Inflammatory macrophage (primary cell): ENCODE measurements around the gene GHRH.

ENCODE experiments used
- DNase-seq, 2 donors: peaks; one replicate each; pipeline ENCODE4 v3.0.0-alpha.2; 2020 to 2022

The GHRH gene

GRCh38 chr20:37260923-37261322, 691 bp downstream of the GHRH start:
- DNase-seq, result no peak

DNA sequence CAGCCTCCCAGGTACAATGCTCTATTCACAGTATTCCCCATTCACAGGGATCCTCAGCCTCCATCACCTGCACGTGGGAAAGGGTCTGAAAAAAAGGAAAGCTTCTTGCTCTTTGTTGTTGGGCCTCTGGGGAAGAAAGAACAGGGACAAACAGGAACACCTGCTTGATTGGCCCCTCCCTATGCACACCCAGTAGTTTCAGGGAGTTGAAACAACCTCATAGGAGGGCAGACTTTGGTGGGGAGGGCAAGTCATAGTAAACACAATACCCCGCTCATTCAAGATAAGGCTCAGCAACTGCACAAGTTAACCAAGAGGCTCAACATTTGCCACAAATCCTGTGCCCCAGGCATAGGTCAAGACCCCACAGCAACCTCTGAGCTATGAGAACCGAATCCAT, 1.7 kb downstream of the GHRH start:
- DNase-seq, result no peak

DNA sequence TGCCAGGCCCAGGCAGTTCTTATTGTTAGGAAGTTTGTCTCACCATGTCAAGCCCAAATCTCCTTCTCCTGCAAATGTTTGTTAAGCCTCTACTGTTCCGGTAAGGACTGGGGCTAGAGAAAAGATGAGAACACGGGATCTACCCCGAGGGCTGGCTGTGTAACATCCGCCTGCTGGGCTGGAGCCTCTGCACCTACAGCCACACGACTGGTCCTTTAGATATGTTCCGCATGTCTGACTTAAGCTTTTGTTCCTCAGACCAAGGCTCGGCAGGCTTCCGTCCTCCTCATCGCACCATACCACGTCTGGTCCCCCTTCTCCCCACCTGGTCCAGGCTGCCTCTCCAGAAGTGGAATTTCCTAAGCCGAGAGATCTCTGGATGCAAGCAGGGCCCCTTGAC, 2.6 kb downstream of the GHRH start:
- no peak for DNase-seq

DNA sequence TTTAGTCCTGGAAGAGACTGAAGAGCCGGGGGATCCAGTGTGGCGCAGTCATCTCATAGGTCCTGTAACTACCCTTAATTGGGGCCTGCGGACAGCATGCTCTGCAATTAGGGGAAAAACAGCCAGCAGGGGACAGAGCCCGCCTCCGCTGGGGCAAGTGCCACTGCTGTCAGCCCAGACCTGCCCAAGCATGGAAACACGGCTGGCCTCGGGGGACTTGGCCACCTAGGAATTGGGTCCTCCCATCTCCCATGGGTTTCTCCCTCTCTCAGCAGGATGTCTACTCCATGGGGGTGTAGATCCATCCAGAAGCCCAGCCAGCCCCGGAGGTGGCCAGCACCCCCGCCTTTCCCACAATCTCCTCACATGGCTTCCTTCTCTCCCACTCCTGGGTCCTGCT, 3.6 kb downstream of the GHRH start:
- no peak for DNase-seq

DNA sequence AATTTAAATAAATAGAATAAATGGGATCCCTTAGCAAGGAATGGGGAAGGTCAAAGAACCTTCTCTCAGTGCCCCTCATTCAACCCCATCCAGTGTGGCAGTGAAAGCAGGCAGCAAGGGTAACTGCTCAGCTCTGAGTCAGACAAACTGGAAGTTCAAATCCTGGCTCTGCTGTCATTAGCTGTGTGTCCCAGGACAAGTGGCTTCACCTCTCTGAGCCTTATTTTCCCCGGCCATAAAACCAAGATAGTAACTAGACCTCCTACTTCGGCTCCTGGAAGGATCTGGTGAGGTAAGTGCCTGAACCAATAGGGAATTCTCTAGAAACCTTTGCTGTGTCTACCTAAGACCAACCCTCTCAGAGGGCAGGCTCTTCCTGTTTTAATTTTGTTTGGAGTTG, 4.1 kb downstream of the GHRH start:
- DNase-seq, result no peak

DNA sequence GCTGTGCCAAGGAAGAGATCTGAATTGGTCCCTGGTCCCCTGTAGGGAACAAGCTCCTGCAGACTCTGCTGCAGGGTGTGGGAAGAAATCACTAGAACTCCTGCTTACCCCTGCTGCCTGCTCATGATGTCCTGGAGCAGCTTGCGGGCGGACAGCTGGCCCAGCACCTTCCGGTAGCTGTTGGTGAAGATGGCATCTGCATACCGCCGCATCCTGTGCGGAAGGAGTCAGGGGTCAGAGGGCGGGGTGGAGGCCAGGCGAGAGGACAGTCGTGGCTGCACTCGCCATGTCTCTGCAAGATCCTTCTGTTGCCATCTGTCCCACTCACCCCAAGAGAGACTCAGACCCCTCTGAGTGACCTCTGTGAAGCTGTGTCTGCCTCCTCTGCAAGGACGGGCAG, 5.3 kb downstream of the GHRH start:
- DNase-seq, result no peak

DNA sequence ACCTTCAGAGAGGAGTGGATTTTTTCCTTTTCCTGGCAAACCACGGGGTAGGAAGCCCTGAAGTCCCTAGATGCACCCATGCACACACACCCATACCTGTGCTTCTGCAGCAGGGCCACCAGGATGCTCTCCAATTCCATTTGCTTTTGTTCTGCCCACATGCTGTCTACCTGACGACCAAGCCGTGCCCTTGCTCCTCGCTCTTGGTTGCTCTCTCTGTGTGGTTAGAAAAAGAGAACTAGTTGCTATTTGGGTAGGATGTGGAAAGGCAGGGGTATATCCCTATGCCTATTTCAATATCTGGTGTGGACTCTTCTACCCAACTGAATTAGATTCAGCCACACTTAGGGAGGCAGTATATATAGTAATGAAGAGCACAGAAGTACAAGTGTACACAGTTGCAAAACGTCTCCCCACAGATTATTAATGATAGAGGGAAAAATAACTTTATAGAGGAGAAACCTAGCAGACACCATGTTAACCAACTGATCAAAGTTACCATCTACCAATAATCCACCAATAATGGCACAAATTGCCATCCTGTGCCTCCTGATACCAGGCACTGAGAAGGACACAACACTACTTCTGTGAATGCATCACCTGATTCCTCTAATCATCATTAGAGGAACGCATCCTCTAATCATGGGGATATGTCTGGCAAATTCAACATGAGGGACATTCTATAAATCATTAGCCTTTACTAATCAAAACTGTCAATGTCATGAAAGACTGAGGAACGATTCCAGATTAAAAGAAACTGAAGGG, 7.3 kb downstream of the GHRH start:
- no peak for DNase-seq

DNA sequence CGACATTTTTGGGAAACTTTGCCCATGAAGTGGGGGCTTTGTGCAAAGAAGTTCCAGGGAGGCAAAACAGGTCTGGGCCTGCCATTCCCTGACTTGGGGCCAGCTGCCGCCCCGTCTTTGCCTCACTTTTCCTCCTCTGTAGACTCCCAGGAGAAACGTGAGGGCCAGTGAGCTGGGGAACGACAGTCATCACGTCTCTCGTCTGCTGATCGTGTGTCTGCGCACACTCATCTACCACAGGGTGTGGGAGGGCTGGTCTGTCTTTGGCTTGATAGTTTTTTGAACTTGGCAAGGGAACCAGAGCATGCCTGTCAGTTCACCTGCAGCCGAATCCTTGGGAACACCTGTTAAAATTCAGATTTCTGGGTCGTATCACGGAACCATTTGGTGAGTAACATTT, 8.5 kb downstream of the GHRH start:
- no peak for DNase-seq

DNA sequence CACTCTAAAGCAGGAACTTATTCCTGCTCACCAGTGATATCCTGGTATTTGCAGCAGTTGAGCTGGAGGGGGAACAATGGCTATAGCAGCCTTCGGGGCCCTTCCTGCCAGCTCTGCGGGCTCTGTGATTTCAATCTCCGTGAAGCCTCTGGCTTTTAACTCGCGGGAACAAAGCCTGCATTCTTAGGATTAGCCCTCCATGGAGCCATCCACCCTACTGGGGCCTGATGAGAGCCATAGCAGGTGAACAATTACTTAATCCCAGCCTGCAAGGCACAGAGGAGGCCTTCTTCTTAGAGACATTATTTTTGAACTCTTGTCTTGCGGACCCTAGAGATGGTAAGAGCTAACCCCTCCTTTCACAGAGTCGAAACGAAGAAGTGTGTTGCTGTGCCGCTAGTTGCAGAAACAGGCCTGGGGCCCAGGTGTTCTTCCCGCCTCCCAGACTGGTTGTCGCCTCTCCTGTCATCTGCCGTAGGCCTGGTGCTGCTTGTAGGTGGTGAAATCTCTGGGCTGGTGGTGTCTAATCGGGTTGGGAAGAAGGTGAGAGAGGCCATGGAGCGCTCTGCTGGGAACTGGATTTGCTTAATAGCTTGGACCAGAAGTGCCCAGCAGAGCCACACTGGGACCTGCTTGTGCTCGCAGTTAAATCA, 9.7 kb downstream of the GHRH start:
- DNase-seq, result no peak

- no peak for DNase-seq
These were observed 12.3 kb downstream of the GHRH start for GRCh38 chr20:37249304-37249703.

DNA sequence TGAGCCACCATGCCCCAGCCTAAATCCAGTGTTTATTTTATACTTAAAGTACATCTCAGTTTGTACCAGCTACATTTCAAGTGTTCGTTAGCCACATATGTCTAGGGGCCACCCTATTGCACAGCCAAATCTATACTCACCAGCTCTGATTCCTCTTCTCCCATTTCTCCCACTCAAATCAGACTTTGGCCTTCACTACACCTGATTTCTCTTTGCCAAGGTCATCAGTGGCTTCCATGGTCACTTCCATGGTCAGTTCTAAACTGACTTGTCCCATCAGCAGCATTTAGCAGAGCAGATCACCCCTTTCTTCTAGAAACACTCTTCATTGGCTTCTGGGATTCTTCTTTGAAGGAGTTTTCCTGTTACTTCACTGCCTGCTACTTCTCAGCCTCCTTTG, 14.1 kb downstream of the GHRH start:
- no peak for DNase-seq

DNA sequence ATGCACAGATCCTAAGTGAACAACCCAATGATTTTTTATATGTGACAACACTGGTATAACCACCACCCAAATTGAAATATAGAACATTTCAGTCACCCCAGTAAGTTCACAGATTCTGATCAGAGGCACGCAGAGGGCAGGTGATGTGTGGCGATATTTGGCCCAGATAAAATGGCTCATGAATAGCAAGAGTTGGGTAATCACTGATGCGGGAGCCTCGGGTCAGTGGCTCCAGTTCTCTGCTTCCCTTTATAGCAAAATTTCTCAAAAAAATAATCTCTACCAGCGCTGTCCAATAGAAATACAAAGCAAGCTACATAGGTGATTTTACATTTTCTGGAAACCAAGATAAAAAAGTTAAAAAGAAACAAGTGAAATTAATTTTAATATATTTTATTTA, 14.9 kb downstream of the GHRH start:
- DNase-seq, result no peak

GRCh38 chr20:37245216-37246150, 16.1 kb downstream of the GHRH start:
- no peak for DNase-seq

GRCh38 chr20:37244572-37244957, 17.0 kb downstream of the GHRH start:
- no peak for DNase-seq

- DNase-seq, result no peak
These were observed 17.6 kb downstream of the GHRH start for GRCh38 chr20:37243937-37244571.

GRCh38 chr20:37243076-37243936, 18.3 kb downstream of the GHRH start:
- no peak for DNase-seq

DNA sequence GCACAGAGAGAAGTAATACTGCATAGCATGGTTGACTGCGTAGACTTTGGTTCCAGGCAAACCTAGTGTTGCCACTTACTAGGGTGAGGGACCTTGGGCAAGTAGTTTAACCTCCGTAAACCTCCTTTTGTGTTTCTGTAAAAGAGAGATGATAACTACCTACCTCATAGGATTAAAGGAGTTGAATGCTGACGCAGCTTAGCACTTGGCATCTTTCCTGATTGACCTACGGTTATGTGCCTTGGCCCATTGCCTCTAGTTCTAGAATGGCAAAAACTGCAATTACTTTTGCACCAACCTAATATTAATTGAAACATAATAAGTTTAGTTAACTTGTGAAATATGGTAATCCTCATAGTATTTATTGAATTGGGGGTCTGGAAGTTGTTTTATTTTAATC, 19.1 kb downstream of the GHRH start:
- DNase-seq, result no peak

- DNase-seq, result no peak
These were observed 21.1 kb downstream of the GHRH start for GRCh38 chr20:37240337-37241067.

- DNase-seq, result no peak
These were observed 22.6 kb downstream of the GHRH start for GRCh38 chr20:37238935-37239451.

GRCh38 chr20:37238426-37238825, 23.2 kb downstream of the GHRH start:
- no peak for DNase-seq

GRCh38 chr20:37237656-37238055, 24.0 kb downstream of the GHRH start:
- no peak for DNase-seq
